Liver (tissue), 3 donors: ENCODE measurements around the gene SLC38A4.

Experiments used
- EGR1 ChIP-seq, 2 donors: IDR thresholded peaks; 2 replicates each; pipeline ENCODE4 v1.6.1; 2016 to 2018; ENCODE audit warnings: antibody characterized with exemption in 2 of 2, low read depth in 2 of 2
- GABPA ChIP-seq, 2 donors: IDR thresholded peaks in 1 of 2; conservative IDR thresholded peaks in 1 of 2; 2 replicates each; pipeline ENCODE4 v1.6.1; 2016; ENCODE audit warnings: antibody characterized with exemption in 2 of 2, mild to moderate bottlenecking in 1 of 2, moderate library complexity in 1 of 2
- RAD21 ChIP-seq, 2 donors: IDR thresholded peaks; 2 replicates each; pipeline ENCODE4 v1.6.1; 2016; ENCODE audit warnings: antibody characterized with exemption in 2 of 2, mild to moderate bottlenecking in 2 of 2
- RXRA ChIP-seq, 2 donors: IDR thresholded peaks; 2 replicates each; pipeline ENCODE4 v1.6.1; 2017 to 2018; ENCODE audit warnings: antibody characterized with exemption in 2 of 2, mild to moderate bottlenecking in 1 of 2
- SP1 ChIP-seq: IDR thresholded peaks from 2 replicates; pipeline ENCODE4 v1.6.1; 2018; ENCODE audit warnings: antibody characterized with exemption, mild to moderate bottlenecking
- TAF1 ChIP-seq: conservative IDR thresholded peaks from 2 replicates; pipeline ENCODE4 v1.6.1; 2016; ENCODE audit warnings: antibody characterized with exemption, mild to moderate bottlenecking
- YY1 ChIP-seq: IDR thresholded peaks from 2 replicates; pipeline ENCODE4 v1.6.1; 2016; ENCODE audit warnings: antibody characterized with exemption, mild to moderate bottlenecking
- TF ChIP-seq, protein P1 (sequence below): fragments of 150-350 bp; IDR thresholded peaks from 2 replicates; pipeline ENCODE4 v1.5.1; 2017; ENCODE audit warnings: improper control_type of control experiment, low read depth, low read length; ENCODE audit not compliant: missing input control
- donor health status: healthy.
- donor health status: healthy.

DNA sequence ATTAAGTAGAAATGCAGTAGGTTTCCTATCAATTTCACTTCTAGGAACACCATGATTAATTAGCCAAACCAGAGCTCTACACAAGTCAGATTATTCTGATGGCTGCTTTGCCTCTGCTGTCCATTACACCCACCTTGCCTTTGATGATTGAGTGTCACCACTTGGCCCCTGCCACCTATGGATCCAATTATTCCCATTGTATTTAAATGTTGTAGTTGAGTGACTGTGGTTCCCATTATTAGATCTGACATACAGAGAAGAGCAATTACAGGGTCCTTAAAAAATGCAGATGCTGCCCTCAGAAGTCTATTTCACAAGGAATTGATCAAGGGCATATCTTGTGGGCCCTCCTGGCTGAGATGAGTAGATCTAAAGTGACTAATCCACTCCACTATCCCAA, 39.5 kb upstream of the SLC38A4 start:
- TF ChIP-seq, protein P1, sequence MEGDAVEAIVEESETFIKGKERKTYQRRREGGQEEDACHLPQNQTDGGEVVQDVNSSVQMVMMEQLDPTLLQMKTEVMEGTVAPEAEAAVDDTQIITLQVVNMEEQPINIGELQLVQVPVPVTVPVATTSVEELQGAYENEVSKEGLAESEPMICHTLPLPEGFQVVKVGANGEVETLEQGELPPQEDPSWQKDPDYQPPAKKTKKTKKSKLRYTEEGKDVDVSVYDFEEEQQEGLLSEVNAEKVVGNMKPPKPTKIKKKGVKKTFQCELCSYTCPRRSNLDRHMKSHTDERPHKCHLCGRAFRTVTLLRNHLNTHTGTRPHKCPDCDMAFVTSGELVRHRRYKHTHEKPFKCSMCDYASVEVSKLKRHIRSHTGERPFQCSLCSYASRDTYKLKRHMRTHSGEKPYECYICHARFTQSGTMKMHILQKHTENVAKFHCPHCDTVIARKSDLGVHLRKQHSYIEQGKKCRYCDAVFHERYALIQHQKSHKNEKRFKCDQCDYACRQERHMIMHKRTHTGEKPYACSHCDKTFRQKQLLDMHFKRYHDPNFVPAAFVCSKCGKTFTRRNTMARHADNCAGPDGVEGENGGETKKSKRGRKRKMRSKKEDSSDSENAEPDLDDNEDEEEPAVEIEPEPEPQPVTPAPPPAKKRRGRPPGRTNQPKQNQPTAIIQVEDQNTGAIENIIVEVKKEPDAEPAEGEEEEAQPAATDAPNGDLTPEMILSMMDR = no peak
- TF ChIP-seq TAF1 = no peak
- no peak for TF ChIP-seq YY1
- no peak for TF ChIP-seq RAD21 (IDR thresholded peaks at IDR 0.05)
- TF ChIP-seq SP1 = no peak
- no peak for TF ChIP-seq EGR1 (IDR thresholded peaks at IDR 0.05; ENCODE audit: low read depth in 2 of 2)
- TF ChIP-seq RXRA (IDR thresholded peaks at IDR 0.05) = no peak
- TF ChIP-seq GABPA (IDR thresholded peaks at IDR 0.05 in 1 of 2, conservative IDR thresholded peaks at IDR 0.05 in 1 of 2) = no peak
